ENCODE results near the gene ASTN2.

DNA sequence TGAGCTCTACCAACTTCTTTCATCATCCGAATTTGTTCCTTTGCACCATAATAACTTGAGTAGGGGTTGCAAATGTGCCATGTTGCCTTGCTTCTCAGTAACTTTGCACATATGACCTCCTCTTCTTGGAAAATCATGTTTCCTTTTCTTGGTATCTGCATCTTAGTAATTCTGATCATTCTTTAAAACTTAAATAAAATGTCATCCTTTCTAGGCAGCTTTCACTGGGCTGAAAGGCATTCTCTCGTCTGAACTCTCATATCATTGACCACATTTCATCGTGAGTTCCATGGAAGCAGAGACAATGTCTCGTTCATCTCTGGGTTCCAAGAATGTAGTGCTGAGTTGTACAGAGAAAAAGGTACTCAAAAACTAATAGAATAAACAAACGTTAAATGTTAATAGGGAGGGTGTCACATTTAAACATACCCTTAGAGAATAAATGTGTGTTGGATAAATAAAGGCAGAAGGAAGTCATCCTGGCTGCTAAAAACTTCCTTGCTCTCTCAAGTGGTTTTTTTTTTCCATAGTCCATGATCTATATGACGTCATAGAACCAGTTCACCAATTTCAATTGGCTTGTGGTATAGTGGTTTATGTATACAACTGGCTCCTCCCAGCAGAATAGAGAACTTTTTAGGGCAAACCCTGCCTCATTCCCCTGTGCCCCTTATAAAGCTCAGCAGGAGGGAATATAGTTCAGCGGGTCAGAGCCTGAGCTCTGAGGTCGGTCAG is 945.9 kb downstream of the ASTN2 start:
- TF ChIP-seq, protein P1, sequence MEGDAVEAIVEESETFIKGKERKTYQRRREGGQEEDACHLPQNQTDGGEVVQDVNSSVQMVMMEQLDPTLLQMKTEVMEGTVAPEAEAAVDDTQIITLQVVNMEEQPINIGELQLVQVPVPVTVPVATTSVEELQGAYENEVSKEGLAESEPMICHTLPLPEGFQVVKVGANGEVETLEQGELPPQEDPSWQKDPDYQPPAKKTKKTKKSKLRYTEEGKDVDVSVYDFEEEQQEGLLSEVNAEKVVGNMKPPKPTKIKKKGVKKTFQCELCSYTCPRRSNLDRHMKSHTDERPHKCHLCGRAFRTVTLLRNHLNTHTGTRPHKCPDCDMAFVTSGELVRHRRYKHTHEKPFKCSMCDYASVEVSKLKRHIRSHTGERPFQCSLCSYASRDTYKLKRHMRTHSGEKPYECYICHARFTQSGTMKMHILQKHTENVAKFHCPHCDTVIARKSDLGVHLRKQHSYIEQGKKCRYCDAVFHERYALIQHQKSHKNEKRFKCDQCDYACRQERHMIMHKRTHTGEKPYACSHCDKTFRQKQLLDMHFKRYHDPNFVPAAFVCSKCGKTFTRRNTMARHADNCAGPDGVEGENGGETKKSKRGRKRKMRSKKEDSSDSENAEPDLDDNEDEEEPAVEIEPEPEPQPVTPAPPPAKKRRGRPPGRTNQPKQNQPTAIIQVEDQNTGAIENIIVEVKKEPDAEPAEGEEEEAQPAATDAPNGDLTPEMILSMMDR (IDR thresholded peaks at IDR 0.05) = no peak
- TF ChIP-seq POLR2AphosphoS5 (IDR thresholded peaks at IDR 0.05) (no peak), POLR2A (IDR thresholded peaks at IDR 0.05) (no peak), EP300 (IDR thresholded peaks at IDR 0.05) (no peak)
